Epithelial cell of proximal tubule (primary cell): ENCODE results near the gene MYADML2. TPM values are rescaled to one million over a fixed set of nuclear protein-coding genes. Genes with fewer than 3 reads are reported as not detected.
"Not testable (repeated sequence)": the region's sequence is repeated elsewhere in the genome, so short reads cannot be mapped to it uniquely, and the experiment has no call there.

Experiments
- DNase-seq: peaks from one replicate; pipeline ENCODE4 v3.0.0-alpha.2; 2011; ENCODE audit warnings: low read depth
- H3K4me3 ChIP-seq: 2 replicates; pipeline ENCODE4 v1.5.1; 2011; ENCODE audit warnings: low read depth, mild to moderate bottlenecking, low read length
- CTCF ChIP-seq: conservative IDR thresholded peaks from 2 replicates; pipeline ENCODE4 v1.5.1; 2012; ENCODE audit warnings: low read depth, mild to moderate bottlenecking, low read length
- total RNA-seq: library from RNA; depleted of rRNA; stranded (reverse); fragments of >200 nt; gene quantifications from 2 replicates; pipeline ENCODE4 v1.2.3, GENCODE V29; 2015

Gene MYADML2
- total RNA-seq, 1 donor from 2014 or later = not detected

- no peak overlapping the region for H3K4me3 ChIP-seq
- no peak for TF ChIP-seq CTCF
- DNase-seq = no peak
These were observed 8.9 kb upstream of the MYADML2 start for GRCh38 chr17:81955756-81956544.

GRCh38 chr17:81955058-81955681 is 8.1 kb upstream of the MYADML2 start:
- no peak for TF ChIP-seq CTCF

GRCh38 chr17:81954131-81955057 is 7.4 kb upstream of the MYADML2 start:
- TF ChIP-seq CTCF = no peak
- no peak overlapping the region for H3K4me3 ChIP-seq
- no peak for DNase-seq

More at GRCh38 chr17:81955058-81955681, 8.1 kb upstream of the MYADML2 start:
- no peak overlapping the region for H3K4me3 ChIP-seq
- no peak for DNase-seq

- DNase-seq, H3K4me3 ChIP-seq: not testable (repeated sequence)
These were observed 6.4 kb upstream of the MYADML2 start for GRCh38 chr17:81953443-81953842.

GRCh38 chr17:81952792-81953228 is 5.8 kb upstream of the MYADML2 start:
- no peak for DNase-seq
- no peak for TF ChIP-seq CTCF
- H3K4me3 ChIP-seq = no peak overlapping the region

- no peak for TF ChIP-seq CTCF
- no peak for DNase-seq
- no peak overlapping the region for H3K4me3 ChIP-seq
These were observed 5.0 kb upstream of the MYADML2 start for GRCh38 chr17:81951785-81952684.
